Diencephalon (tissue), 1 donor: ENCODE data around the gene CDHR2. TPM values are rescaled to one million over a fixed set of nuclear protein-coding genes. Genes with fewer than 3 reads are reported as not detected.

Source experiments
- small RNA-seq: library from RNA; depleted of rRNA; stranded (forward); fragments of <200 nt; gene quantifications from one replicate; pipeline ENCODE3, GENCODE V24; 2014
- total RNA-seq: library from RNA; depleted of rRNA; stranded (reverse); fragments of >200 nt; gene quantifications from one replicate; pipeline ENCODE4 v1.2.3, GENCODE V29; 2014

CDHR2 gene
- total RNA-seq, result 0.69 TPM

GRCh38 chr5:176548967-176549444 lies at the start of gene CDHR2:
TSS of gene CDHR2 (plus strand) at chr5:176549342. CDS start at chr5:176565353, 16,011 bp downstream.

GRCh38 chr5:176536902-176537553 lies 12.1 kb upstream of the CDHR2 start, which contains the start of gene RNF44:
TSS of gene RNF44 (minus strand) at chr5:176537402. CDS start at chr5:176532472, 4,930 bp downstream.

GRCh38 chr5:176609724-176610434 lies 60.7 kb downstream of the CDHR2 start, which contains the start of gene GPRIN1:
TSS of gene GPRIN1 (minus strand) at chr5:176610156. CDS start at chr5:176599834, 10,322 bp downstream.

GRCh38 chr5:176629853-176630680 lies 80.9 kb downstream of the CDHR2 start, which contains the start of the genes EIF4E1B and SNCB:
TSS of gene EIF4E1B (plus strand) at chr5:176630675. CDS start at chr5:176642788, 12,113 bp downstream.
TSS of gene SNCB (minus strand) at chr5:176630534. CDS start at chr5:176629654, 880 bp downstream.

Small RNA genes lying within 50 kb of the gene (small RNA-seq; reads per million reads assigned to genes)
- gene MIR4281 (not detected), gene RF00019 (not detected), gene RN7SL684P (not detected)

Other genes starting within 250 kb of the CDHR2 start
- 111 TPM for gene KIAA1191, start 187.6 kb upstream of the CDHR2 start, total RNA-seq
- gene ARL10, start 183.9 kb upstream of the CDHR2 start, total RNA-seq, result 39.7 TPM
- gene NOP16, start 160.7 kb upstream of the CDHR2 start, total RNA-seq, result 8.5 TPM
- 43.4 TPM for gene HIGD2A, start 160.6 kb upstream of the CDHR2 start, total RNA-seq
- gene CLTB, start 132.8 kb upstream of the CDHR2 start, total RNA-seq, result 80.7 TPM
- gene FAF2, start 101.0 kb upstream of the CDHR2 start, total RNA-seq, result 42.7 TPM
- 12.7 TPM for gene RNF44, start 11.9 kb upstream of the CDHR2 start, total RNA-seq
- 67.8 TPM for gene GPRIN1, start 60.8 kb downstream of the CDHR2 start, total RNA-seq
- gene SNCB, start 81.2 kb downstream of the CDHR2 start, total RNA-seq, result 31.8 TPM
- 0.46 TPM for gene EIF4E1B, start 81.3 kb downstream of the CDHR2 start, total RNA-seq
- 47.7 TPM for gene TSPAN17, start 98.1 kb downstream of the CDHR2 start, total RNA-seq